ENCODE results near the gene PDP2. TPM values are rescaled to one million over a fixed set of nuclear protein-coding genes. Genes with fewer than 3 reads are reported as not detected.
A peak's percentile ranks its signal among the peaks of the same experiment; 100 is the strongest.

Gene PDP2
- total RNA-seq, 1 donor from 2014 or later: 9.0 TPM

DNA sequence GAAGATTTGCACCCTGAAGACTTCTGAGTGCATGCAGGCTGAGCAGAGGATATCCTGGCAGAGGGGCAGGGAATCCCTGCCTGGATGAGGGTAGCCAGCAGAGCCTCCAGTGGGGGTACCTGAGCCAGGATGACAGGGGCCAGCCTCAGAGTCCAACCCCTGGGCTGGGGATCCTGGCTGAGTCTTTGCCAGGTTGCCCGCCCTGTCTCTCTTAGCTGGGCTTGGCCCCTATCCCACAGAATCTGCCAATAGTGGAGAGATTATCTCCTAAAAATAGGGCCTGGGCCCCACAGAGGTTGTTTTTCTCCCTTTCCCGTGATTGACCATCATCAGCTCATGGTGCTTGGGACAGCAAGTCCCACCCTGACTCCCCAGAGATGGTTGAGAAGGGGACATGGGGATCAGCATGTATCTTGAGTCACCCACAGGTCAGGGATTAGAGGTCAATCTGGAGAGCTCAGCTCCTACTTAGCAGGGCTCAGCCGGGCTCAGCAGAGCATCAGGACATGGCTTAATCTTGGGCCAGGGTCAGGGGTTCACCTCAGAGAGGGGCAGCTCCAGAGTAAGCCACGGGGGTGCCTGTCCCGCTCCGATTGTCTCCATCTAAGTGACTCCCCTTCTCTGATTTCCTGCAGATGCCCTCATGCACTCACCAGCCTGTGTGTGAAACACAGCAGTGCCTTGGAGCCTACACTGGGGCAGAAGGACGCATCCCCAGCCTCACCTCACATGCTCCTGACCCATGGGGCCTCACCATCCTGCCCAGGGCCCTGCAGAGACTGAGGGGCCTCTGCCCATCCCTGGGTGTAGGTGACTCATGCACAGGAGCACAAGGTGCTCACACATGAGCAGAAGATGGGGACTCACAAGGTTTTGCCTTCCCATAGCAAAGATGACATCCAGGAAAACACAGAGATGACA is 26.9 kb downstream of the PDP2 start:
- H3K4me1 Mint-ChIP-seq (ENCODE audit: low read depth): peaks cover 28% of the 10 kb centered on the region
- H3K36me3 Mint-ChIP-seq (ENCODE audit: low read depth): no peaks in the 10 kb centered on the region
- no peaks in the 10 kb centered on the region for H3K9me3 Mint-ChIP-seq (ENCODE audit: low read depth)
- H3K4me3 Mint-ChIP-seq (ENCODE audit: unreplicated experiment): no peak overlapping the region
- no peak overlapping the region for H3K27ac Mint-ChIP-seq (ENCODE audit: unreplicated experiment)
- TF ChIP-seq, protein P1, sequence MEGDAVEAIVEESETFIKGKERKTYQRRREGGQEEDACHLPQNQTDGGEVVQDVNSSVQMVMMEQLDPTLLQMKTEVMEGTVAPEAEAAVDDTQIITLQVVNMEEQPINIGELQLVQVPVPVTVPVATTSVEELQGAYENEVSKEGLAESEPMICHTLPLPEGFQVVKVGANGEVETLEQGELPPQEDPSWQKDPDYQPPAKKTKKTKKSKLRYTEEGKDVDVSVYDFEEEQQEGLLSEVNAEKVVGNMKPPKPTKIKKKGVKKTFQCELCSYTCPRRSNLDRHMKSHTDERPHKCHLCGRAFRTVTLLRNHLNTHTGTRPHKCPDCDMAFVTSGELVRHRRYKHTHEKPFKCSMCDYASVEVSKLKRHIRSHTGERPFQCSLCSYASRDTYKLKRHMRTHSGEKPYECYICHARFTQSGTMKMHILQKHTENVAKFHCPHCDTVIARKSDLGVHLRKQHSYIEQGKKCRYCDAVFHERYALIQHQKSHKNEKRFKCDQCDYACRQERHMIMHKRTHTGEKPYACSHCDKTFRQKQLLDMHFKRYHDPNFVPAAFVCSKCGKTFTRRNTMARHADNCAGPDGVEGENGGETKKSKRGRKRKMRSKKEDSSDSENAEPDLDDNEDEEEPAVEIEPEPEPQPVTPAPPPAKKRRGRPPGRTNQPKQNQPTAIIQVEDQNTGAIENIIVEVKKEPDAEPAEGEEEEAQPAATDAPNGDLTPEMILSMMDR (IDR thresholded peaks at IDR 0.05): no peak
- H3K27me3 Mint-ChIP-seq (ENCODE audit: low read depth): peaks cover 6% of the 10 kb centered on the region
- peak; percentile 65 for DNase-seq (ENCODE audit: low spot score)

- Mint-ChIP-seq H3K36me3 (ENCODE audit: low read depth) (no peaks in the 10 kb centered on the region), H3K4me3 (ENCODE audit: unreplicated experiment) (no peak overlapping the region), H3K9me3 (ENCODE audit: low read depth) (no peaks in the 10 kb centered on the region), H3K27ac (ENCODE audit: unreplicated experiment) (no peak overlapping the region), H3K27me3 (ENCODE audit: low read depth) (peaks cover 6% of the 10 kb centered on the region), H3K4me1 (ENCODE audit: low read depth) (peaks cover 26% of the 10 kb centered on the region)
- TF ChIP-seq, protein P1 (IDR thresholded peaks at IDR 0.05): no peak
- DNase-seq (ENCODE audit: low spot score): peak; percentile 59
Measured at GRCh38 chr16:66908116-66908515, 27.8 kb downstream of the PDP2 start.

DNA sequence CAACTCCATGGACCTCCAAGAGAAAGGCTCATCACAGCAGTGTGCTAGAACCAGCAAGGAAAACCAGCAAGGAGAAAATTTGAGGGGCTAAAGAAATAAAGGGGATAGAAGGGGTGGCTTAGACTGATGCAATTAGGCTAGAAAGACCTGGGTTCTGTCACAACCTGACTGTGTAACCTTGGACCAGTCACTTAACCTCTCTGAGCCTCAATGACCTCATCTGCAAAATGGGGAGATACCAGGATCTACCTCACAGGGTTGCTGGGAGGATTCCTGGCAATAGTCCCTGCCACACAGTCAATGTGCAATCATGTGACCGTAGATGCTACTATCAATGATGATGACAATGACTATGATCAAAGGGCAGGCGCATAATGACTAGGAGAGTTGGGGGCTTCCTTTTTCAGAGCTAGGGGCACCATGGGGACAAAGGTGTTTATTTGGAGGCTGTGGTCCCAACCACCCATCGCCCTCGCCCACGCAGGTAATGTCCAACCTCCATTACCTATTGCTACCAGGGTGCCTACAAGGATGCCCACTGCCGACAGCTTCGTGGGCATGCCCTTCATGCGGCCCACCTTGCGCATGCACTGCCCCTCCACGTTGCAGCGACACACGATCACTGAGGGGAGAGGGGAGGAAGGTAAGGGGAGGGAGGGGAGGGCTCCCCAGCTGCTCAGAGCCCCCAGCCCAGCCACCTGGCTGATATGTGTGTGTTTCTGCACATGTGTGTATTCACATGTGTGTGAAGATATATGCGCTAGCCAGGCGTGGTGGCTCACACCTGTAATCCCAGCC is 28.6 kb downstream of the PDP2 start:
- Mint-ChIP-seq H3K27ac (ENCODE audit: unreplicated experiment) (no peak overlapping the region), H3K4me1 (ENCODE audit: low read depth) (peaks cover 18% of the 10 kb centered on the region), H3K9me3 (ENCODE audit: low read depth) (no peaks in the 10 kb centered on the region), H3K4me3 (ENCODE audit: unreplicated experiment) (no peak overlapping the region), H3K36me3 (ENCODE audit: low read depth) (no peaks in the 10 kb centered on the region), H3K27me3 (ENCODE audit: low read depth) (peaks cover 6% of the 10 kb centered on the region)
- TF ChIP-seq, protein P1 (IDR thresholded peaks at IDR 0.05): no peak
- DNase-seq (ENCODE audit: low spot score): peak; percentile 46

DNA sequence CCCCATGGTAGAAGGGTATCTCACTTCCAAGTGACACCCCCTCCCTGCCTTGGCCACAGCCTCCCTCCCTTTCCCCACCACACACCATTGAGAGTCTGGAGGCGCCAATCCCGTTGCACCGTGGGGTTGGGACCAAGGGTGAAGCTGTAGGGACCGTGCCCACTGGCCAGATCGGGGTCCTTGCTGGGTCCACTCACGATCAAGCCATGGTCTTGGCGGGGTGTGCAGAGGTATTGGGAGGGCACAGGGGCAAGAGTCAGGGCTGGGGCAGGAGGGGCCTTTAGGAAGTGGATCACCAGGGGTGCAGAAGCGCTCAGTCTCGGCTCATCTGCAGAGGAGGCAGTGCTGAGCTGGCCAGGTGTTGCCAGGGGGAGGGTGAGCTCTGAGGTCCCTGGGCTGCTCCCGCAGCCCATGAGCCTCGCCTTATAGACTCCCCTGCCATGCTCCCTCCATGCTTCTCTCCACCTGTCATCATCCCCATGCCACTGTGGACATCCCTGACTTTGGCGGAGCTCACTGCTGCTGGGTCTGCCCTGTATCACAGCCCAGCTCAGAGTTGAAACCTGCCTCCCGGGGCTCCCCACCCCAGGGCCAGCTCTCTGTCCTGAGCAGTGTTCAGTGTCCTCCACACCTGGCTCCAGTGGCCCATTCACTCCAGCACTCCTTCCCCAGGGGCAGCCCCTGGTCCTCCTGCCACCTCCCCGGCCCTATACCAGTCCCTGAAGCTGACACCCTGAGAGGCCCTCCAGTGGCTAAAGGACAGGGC is 30.0 kb downstream of the PDP2 start:
- peak; percentile 75 for DNase-seq (ENCODE audit: low spot score)
- Mint-ChIP-seq H3K9me3 (ENCODE audit: low read depth) (no peaks in the 10 kb centered on the region), H3K36me3 (ENCODE audit: low read depth) (no peaks in the 10 kb centered on the region), H3K4me3 (ENCODE audit: unreplicated experiment) (no peak overlapping the region), H3K27ac (ENCODE audit: unreplicated experiment) (no peak overlapping the region), H3K27me3 (ENCODE audit: low read depth) (peaks cover 14% of the 10 kb centered on the region), H3K4me1 (ENCODE audit: low read depth) (peaks cover 5% of the 10 kb centered on the region)
- TF ChIP-seq, protein P1 (IDR thresholded peaks at IDR 0.05): no peak

DNA sequence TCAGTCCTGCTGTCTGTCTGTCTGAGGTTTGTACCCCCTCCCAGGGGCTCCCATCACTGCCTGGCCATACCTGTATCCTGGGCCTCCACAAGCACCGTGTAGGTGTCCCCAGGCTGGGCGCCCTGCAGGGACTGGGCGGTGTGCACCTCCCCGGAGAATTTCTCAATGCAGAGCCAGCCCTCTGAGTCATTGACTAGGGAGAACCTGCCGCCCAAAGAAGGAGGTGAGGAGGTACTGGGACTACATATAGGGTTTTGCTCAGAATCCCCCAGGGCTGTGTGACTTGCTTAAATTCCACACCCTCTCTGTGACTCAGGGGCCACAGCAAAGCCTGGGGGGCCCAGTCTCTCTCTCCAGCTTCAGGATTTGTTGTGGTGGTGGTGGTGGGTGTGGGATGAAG is 30.8 kb downstream of the PDP2 start:
- peak; percentile 69 for DNase-seq (ENCODE audit: low spot score)
- TF ChIP-seq, protein P1 (IDR thresholded peaks at IDR 0.05): no peak
- Mint-ChIP-seq H3K9me3 (ENCODE audit: low read depth) (no peaks in the 10 kb centered on the region), H3K27me3 (ENCODE audit: low read depth) (peaks cover 15% of the 10 kb centered on the region), H3K36me3 (ENCODE audit: low read depth) (no peaks in the 10 kb centered on the region), H3K27ac (ENCODE audit: unreplicated experiment) (no peak overlapping the region), H3K4me3 (ENCODE audit: unreplicated experiment) (no peak overlapping the region), H3K4me1 (ENCODE audit: low read depth) (no peaks in the 10 kb centered on the region)
